Measurements from ENCODE around the gene SNTB2. TPM values are rescaled to one million over a fixed set of nuclear protein-coding genes. Genes with fewer than 3 reads are reported as not detected.

Gene SNTB2
- total and polyA plus RNA-seq, 2 donors (not counting 1 experiment from before 2014, with no cell fraction given) = 51.8 to 63.3 TPM

GRCh38 chr16:69326172-69326873, 139.4 kb downstream of the SNTB2 start:
- no peaks in the 10 kb centered on the region for H3K9me3 ChIP-seq (ENCODE audit: control insufficient read depth, insufficient read depth, low read depth, low read length)
- peaks cover 58% of the 10 kb centered on the region for H3K79me2 ChIP-seq (ENCODE audit: control insufficient read depth, insufficient read depth, low read length)
- no peak overlapping the region for H2AFZ ChIP-seq (ENCODE audit: low read length)
- TF ChIP-seq EZH2 (IDR thresholded peaks at IDR 0.05; ENCODE audit: low read length, missing control alignments) = no peak
- no peak for TF ChIP-seq CTCF (conservative IDR thresholded peaks at IDR 0.05 in 1 of 2, IDR thresholded peaks at IDR 0.05 in 1 of 2; ENCODE audit: low read depth in 1 of 2, low read length in 2 of 2)
- peaks cover 24% of the 10 kb centered on the region for H3K36me3 ChIP-seq (ENCODE audit: control insufficient read depth, insufficient read depth, low read length)
- H3K9ac ChIP-seq (ENCODE audit: insufficient read depth, low read length) = no peak overlapping the region
- H3K27ac ChIP-seq (ENCODE audit: insufficient read depth, low read length) = no peak overlapping the region
- peak overlapping the region; percentile 36 for H3K4me2 ChIP-seq (ENCODE audit: extremely low read depth, insufficient read depth, low read length)
- no peaks in the 10 kb centered on the region for H4K20me1 ChIP-seq (ENCODE audit: control insufficient read depth, extremely low read depth, insufficient read depth, low read length)
- H3K4me1 ChIP-seq (ENCODE audit: control insufficient read depth, extremely low read depth, insufficient read depth, low read length) = peaks cover 9% of the 10 kb centered on the region
- H3K27me3 ChIP-seq (ENCODE audit: control insufficient read depth, insufficient read depth, low read length) = no peaks in the 10 kb centered on the region
- no peak overlapping the region for H3K4me3 ChIP-seq (replicated peaks in 1 of 4; ENCODE audit: control extremely low read depth in 1 of 4, insufficient read depth in 1 of 4, low read depth in 3 of 4, low read length in 4 of 4)
- no peak for DNase-seq (ENCODE audit: low read depth in 2 of 2)

GRCh38 chr16:69327585-69328310, 140.8 kb downstream of the SNTB2 start:
- Histone ChIP-seq H3K4me1 (ENCODE audit: control insufficient read depth, extremely low read depth, insufficient read depth, low read length) (peaks cover 9% of the 10 kb centered on the region), H3K36me3 (ENCODE audit: control insufficient read depth, insufficient read depth, low read length) (peaks cover 19% of the 10 kb centered on the region), H3K9me3 (ENCODE audit: control insufficient read depth, insufficient read depth, low read depth, low read length) (no peaks in the 10 kb centered on the region), H4K20me1 (ENCODE audit: control insufficient read depth, extremely low read depth, insufficient read depth, low read length) (no peaks in the 10 kb centered on the region), H3K27me3 (ENCODE audit: control insufficient read depth, insufficient read depth, low read length) (no peaks in the 10 kb centered on the region), H3K4me2 (ENCODE audit: extremely low read depth, insufficient read depth, low read length) (peak overlapping the region; percentile 94), H3K79me2 (ENCODE audit: control insufficient read depth, insufficient read depth, low read length) (peaks cover 53% of the 10 kb centered on the region), H3K4me3 (replicated peaks in 1 of 4; ENCODE audit: control extremely low read depth in 1 of 4, insufficient read depth in 1 of 4, low read depth in 3 of 4, low read length in 4 of 4) (no peak overlapping the region), H3K9ac (ENCODE audit: insufficient read depth, low read length) (no peak overlapping the region), H3K27ac (ENCODE audit: insufficient read depth, low read length) (no peak overlapping the region), H2AFZ (ENCODE audit: low read length) (no peak overlapping the region)
- no peak for DNase-seq (ENCODE audit: low read depth in 2 of 2)
- no peak for TF ChIP-seq EZH2 (IDR thresholded peaks at IDR 0.05; ENCODE audit: low read length, missing control alignments)
- no peak for TF ChIP-seq CTCF (conservative IDR thresholded peaks at IDR 0.05 in 1 of 2, IDR thresholded peaks at IDR 0.05 in 1 of 2; ENCODE audit: low read depth in 1 of 2, low read length in 2 of 2)

GRCh38 chr16:69328854-69329316, 141.9 kb downstream of the SNTB2 start:
- peak; percentile 38 to 44 for DNase-seq (ENCODE audit: low read depth in 2 of 2)
- Histone ChIP-seq H3K9ac (ENCODE audit: insufficient read depth, low read length) (no peak overlapping the region), H3K4me2 (ENCODE audit: extremely low read depth, insufficient read depth, low read length) (peak overlapping the region; percentile 94), H4K20me1 (ENCODE audit: control insufficient read depth, extremely low read depth, insufficient read depth, low read length) (no peaks in the 10 kb centered on the region), H3K27ac (ENCODE audit: insufficient read depth, low read length) (peak overlapping the region; percentile 57), H3K27me3 (ENCODE audit: control insufficient read depth, insufficient read depth, low read length) (no peaks in the 10 kb centered on the region), H3K36me3 (ENCODE audit: control insufficient read depth, insufficient read depth, low read length) (peaks cover 13% of the 10 kb centered on the region), H3K79me2 (ENCODE audit: control insufficient read depth, insufficient read depth, low read length) (peaks cover 47% of the 10 kb centered on the region), H3K4me1 (ENCODE audit: control insufficient read depth, extremely low read depth, insufficient read depth, low read length) (peaks cover 9% of the 10 kb centered on the region), H3K9me3 (ENCODE audit: control insufficient read depth, insufficient read depth, low read depth, low read length) (no peaks in the 10 kb centered on the region), H3K4me3 (replicated peaks in 1 of 4; ENCODE audit: control extremely low read depth in 1 of 4, insufficient read depth in 1 of 4, low read depth in 3 of 4, low read length in 4 of 4) (peak overlapping the region; percentile 58 to 78 (median 76)), H2AFZ (ENCODE audit: low read length) (no peak overlapping the region)
- no peak for TF ChIP-seq EZH2 (IDR thresholded peaks at IDR 0.05; ENCODE audit: low read length, missing control alignments)
- TF ChIP-seq CTCF (conservative IDR thresholded peaks at IDR 0.05 in 1 of 2, IDR thresholded peaks at IDR 0.05 in 1 of 2; ENCODE audit: low read depth in 1 of 2, low read length in 2 of 2) = no peak
